Measurements from ENCODE around the gene XRN1.

DNA sequence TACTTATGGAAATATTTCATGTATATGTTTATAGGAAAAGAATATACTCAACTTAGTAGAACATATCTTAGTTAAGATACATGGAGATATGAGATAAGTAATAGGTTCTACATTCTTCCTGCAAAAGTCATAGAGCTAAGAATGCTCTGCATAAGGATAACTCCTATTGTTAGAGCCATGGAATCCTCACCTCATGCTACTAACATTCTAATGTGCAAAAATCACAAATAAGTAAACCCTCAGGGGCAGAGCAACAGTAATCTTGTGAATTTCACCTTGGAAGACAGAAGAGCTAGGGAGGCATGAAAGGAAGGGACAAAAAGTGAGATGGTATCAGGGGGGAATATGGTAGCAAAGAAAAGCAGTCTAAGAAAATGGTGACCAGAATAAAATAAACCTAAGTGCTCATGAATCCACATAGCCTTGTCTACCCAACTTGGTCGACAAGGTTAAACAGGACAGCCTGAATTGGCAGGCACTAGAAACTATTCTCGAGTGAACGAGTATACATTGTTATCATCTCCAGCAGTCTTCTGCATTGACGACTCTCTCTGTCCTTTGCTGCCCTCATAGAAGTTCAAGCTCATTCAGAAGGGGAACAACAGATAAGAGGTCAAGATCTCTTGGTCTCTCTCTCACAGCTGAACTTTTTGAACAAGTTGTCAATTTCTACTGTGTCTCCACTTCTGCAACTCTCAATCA, 52.8 kb downstream of the XRN1 start:
- TF ChIP-seq REST (IDR thresholded peaks at IDR 0.05; ENCODE audit: insufficient read depth in 1 of 2, low read depth in 2 of 2, low read length in 2 of 2), result no peak
- TF ChIP-seq POLR2AphosphoS5 (IDR thresholded peaks at IDR 0.05; ENCODE audit: low read depth, low read length), result no peak
- no peak for TF ChIP-seq TAF1 (IDR thresholded peaks at IDR 0.05; ENCODE audit: borderline replicate concordance, insufficient read depth, low read length)
- TF ChIP-seq SIN3A (IDR thresholded peaks at IDR 0.05; ENCODE audit: borderline replicate concordance, insufficient read depth, low read length), result no peak
